Fibroblast of villous mesenchyme (primary cell): ENCODE results near the gene ATP6V1G1. TPM values are rescaled to one million over a fixed set of nuclear protein-coding genes. Genes with fewer than 3 reads are reported as not detected.

Source experiments
- DNase-seq: peaks from one replicate; pipeline ENCODE4 v3.0.0-alpha.2; 2010; ENCODE audit warnings: low read depth
- H3K4me3 ChIP-seq: 2 replicates; pipeline ENCODE4 v1.5.1; 2011; ENCODE audit warnings: low read depth, mild to moderate bottlenecking, low read length
- CTCF ChIP-seq: IDR thresholded peaks from 2 replicates; pipeline ENCODE4 v1.5.1; 2012; ENCODE audit warnings: low read depth, mild to moderate bottlenecking, low read length; ENCODE audit not compliant: insufficient read depth
- total RNA-seq: library from RNA; depleted of rRNA; stranded (reverse); fragments of >200 nt; gene quantifications from 2 replicates; pipeline ENCODE4 v1.2.3, GENCODE V29; 2012

The ATP6V1G1 gene
- 114 and 123 TPM in 2 replicates for total RNA-seq

GRCh38 chr9:114587345-114588202 is at the start of gene ATP6V1G1:
TSS of gene ATP6V1G1 (plus strand) at chr9:114587769. CDS start at chr9:114587839, 70 bp downstream.
- peak within 1 kb of the TSS; percentile 93 for H3K4me3 ChIP-seq
- peak; percentile 100 for DNase-seq
- TF ChIP-seq CTCF, result peak; percentile 18

GRCh38 chr9:114538241-114538640 is 49.3 kb upstream of the ATP6V1G1 start:
- no peak for DNase-seq
- no peak overlapping the region for H3K4me3 ChIP-seq
- no peak for TF ChIP-seq CTCF

GRCh38 chr9:114539701-114540380 is 47.7 kb upstream of the ATP6V1G1 start:
- no peak for DNase-seq
- TF ChIP-seq CTCF, result no peak
- H3K4me3 ChIP-seq, result no peak overlapping the region

- TF ChIP-seq CTCF, result no peak
- DNase-seq, result no peak
- H3K4me3 ChIP-seq, result no peak overlapping the region
Observed at GRCh38 chr9:114545055-114545454, 42.5 kb upstream of the ATP6V1G1 start.

GRCh38 chr9:114546851-114547250 is 40.7 kb upstream of the ATP6V1G1 start:
- DNase-seq, result no peak

More at GRCh38 chr9:114546851-114547250, 40.7 kb upstream of the ATP6V1G1 start:
- no peak overlapping the region for H3K4me3 ChIP-seq
- TF ChIP-seq CTCF, result no peak
